ENCODE measurements around the gene BLOC1S4.
"Not testable (repeated sequence)": the region's sequence is repeated elsewhere in the genome, so short reads cannot be mapped to it uniquely, and the experiment has no call there.

Gene BLOC1S4

GRCh38 chr4:6733358-6734164 is 17.6 kb downstream of the BLOC1S4 start:
- in situ Hi-C loops (cut with MboI; ENCODE audit: low sequenced_read_pairs) = no loop called here

DNA sequence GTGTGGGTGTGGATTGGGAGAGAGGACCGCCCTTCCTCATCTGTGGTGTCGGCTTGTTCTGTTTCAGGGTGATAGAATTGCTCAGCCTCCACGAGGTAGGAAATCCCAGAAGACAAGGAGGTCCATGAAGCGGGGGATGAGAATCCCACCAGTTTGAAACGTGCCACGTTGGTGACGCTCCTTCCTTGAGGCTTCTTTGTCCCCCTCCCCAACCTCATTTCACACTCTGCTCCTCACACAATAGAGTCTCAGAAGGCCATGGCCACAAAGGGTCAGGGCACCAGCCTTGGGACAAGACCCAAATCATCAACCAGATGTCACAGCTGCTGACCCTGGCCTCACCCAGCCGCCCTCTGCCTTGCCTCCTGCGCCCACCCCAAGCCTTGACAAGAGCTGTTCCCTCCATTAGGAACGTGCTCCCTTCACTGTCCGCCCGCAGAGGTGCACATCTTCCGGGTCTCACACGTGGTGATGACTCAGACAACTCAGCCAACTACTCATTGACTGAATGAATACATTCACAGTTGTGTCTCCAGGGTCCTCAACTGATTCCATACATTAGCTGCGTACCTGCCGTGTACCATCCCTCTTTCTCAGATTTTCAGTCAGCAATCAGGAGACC is 18.3 kb downstream of the BLOC1S4 start:
- in situ Hi-C loops (cut with MboI; ENCODE audit: low sequenced_read_pairs) = no loop called here

DNA sequence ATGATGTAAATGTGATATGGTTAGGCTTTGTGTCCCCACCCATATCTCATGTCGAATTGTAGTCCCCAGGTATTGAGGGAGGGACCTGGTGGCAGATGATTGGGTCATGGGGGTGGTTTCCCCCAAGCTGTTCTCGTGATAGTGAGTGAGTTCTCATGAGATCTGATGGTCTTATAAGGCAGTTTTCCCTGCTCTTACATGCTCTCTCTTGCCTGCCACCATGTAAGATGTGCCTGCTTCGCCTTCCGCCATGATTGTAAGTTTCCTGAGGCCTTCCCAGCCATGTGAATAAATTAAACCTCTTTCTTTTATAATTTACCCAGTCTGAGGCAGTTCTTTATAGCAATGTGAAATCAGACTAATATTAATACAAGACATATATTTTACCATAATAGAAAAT is 23.9 kb downstream of the BLOC1S4 start:
- in situ Hi-C loops (cut with MboI; ENCODE audit: low sequenced_read_pairs) = no loop called here

DNA sequence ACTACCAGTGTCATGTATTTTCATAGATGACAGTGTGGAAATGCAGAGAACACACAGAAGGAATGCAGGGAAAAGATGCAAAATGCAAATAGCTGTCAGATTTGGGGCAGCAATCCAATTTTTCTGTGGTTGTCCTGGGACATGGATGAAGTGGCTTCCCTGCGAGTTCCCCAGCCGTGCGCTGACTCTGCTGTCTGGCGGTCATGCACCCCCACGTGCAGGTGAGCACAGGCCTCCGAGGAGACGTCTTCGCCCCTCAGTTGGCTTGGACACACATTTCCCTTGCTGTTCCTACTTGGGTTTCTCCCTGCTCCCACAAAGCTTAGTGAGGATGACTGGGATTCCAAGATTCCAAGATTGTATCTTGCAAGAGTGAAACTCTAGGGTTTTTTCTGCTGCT is 24.4 kb downstream of the BLOC1S4 start:
- in situ Hi-C loops (cut with MboI; ENCODE audit: low sequenced_read_pairs) = no loop called here

GRCh38 chr4:6742507-6742906 is 26.5 kb downstream of the BLOC1S4 start:
- in situ Hi-C loops (cut with MboI; ENCODE audit: low sequenced_read_pairs) = no loop called here

- in situ Hi-C loops (cut with MboI; ENCODE audit: low sequenced_read_pairs) = no loop called here
Measured at GRCh38 chr4:6742989-6743388, 27.0 kb downstream of the BLOC1S4 start.

- in situ Hi-C loops (cut with MboI; ENCODE audit: low sequenced_read_pairs) = no loop called here
Measured at GRCh38 chr4:6746721-6747293, 30.8 kb downstream of the BLOC1S4 start.

DNA sequence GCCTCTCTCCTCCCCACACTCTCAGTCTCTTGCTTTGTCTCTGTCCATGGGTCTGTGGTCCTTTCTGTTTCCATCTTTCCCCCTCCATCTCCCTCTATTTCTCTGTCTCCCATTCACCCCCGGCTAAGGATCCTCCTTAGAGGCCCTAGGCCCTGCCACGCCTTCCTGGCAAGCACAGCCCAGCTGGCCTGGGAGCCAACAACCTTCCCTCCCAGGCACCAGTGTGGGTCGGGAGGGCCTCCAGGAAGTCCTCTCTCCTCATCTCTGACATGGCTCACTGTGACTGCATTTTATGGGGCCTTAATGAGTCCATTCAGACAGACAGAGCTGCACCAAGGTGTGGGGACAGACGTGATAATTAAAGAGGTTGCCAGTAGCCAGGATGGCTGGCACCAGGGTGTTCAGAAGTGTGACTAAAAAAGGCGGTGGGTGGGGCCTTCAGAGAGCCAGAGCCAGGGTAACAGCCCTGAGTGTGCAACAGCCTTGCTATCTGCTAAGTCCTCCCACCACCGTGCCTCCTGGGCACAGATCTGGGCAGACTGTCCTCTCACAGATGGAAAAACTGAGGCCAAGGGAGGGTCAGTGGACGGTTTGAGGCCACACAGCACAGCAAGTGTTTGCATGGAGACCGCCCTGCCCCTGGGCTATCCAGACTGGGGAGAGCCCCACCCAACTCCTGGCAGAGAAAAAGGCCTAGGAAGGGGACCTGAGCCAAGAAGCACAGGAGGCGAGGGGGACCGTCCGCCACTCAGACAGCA is 31.5 kb downstream of the BLOC1S4 start:
- in situ Hi-C loops (cut with MboI; ENCODE audit: low sequenced_read_pairs) = no loop called here

GRCh38 chr4:6748286-6748685 is 32.3 kb downstream of the BLOC1S4 start:
- in situ Hi-C loops (cut with MboI; ENCODE audit: low sequenced_read_pairs) = no loop called here

DNA sequence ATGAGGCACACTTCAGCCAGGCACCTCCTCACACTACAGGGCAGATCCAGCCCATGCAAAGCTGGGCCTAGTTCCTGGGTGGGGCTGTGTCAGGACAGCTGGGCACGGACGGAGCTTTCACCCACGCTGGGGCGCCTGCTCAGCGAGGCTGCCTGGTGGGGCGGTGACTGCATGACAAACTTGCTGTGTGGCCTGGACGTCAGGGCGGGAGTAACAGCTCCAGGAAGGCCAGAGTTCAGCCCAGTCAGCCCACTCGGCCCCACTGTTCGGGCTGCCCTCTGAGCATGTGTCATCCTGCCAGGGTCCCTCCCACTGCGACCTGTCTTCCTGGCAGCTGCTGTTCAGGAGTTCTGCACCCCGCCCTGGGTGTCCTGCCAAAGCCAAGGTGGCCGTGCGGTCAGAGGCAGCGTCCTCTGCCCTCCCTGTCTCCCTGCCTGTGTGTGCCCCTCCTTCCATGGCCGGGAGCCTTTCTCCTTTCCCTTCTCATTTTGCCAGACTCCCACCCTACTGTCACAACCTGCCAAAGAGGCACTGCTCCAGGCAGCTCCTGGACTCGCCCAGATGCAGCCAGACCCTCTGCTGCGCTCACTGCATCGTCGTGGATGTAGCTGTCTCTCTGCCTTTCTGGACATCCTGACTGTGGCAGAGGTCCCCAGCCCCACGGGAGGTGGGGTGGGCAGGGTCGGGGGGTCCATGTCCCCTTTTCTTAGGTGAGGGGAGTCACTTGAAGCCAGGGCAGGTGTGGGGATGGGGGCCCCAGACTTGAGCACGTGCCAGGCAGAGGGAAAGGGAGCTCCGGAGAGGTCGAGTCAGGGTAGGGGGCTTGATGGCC is 33.6 kb downstream of the BLOC1S4 start:
- in situ Hi-C loops (cut with MboI; ENCODE audit: low sequenced_read_pairs) = no loop called here

DNA sequence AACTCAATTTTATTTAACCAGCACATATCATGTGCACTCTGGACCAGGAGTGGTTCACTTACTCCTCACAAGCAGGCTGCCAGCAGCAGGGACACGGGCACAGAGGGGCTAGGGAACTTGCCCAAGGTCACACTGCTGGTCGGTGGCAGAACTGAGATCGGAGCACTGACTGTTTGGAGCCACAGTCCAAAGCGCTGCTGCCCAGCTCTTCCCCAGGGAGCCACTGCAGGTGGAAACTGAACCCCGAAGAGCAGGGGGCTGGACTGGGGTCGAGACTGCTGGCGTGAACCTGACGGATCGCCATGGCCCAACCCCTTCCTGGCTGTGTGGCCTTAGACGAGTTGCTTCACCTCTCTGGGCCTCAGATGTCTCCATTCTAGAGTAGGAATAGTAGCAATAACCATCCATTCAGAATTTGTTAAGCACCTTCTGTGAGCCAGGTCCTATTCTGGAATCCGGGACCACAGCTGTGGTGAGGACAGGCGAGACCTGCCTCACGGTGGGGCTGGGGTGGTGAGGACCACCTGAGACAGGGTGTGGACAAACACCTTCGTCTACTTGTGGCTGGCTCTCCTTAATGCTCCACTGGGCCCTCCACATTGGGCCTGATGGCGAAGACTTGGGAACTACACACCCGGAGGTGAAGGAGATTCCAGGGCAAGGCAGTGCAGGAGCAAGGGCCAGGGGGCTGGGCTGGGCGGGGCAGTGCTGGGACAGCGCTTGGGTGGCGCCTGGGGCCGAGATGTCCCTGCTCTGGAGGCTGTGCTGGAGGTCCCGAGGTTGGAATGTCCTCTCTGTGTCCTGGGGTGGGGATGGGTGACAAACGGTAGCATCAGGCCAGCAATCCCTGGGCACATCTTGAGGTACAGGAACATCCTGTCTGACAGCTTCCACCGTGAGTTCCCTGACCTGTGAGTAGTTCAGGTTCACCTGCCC is 34.6 kb downstream of the BLOC1S4 start:
- in situ Hi-C loops (cut with MboI; ENCODE audit: low sequenced_read_pairs) = no loop called here

DNA sequence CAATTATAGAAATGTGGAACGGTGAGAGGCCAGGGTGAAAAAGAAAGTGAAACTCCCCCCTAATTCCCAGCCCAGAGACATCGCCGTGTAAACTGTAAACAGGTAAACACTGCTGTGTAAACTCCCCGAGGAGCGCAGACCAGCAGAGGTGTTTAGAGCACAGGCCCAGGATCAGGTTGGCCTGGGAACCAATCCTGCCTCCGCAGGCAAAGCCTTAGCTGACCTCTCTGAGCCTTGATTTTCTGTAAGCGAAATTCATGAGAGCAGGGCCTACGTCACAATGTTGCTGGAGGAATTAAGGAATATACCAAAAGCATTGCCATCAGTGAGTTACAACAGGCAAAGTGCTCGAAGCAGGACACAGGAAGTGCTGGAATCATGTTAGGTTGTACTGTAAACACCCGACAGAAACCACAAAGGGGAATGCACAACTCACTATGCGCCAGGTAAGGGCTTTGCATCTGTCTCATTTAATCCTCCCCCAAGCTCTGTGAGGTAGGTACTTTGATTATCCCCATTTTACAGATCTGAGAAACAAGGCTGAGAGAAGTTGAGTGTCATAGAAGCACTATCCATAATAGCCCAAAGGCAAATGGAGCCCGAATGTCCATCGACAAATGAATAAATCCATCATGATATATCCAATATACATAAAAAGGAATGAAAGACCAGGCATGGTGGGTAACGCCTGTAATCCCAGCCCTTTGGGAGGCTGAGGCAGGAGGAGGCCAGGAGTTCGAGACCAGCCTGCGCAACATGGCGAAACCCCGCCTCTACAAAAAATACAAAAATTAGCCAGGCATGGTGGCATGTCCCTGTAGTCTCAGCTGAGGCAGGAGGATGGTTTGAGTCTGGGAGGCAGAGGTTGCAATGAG is 35.9 kb downstream of the BLOC1S4 start:
- in situ Hi-C loops (cut with MboI; ENCODE audit: low sequenced_read_pairs) = no loop called here

GRCh38 chr4:6752486-6752829 is 36.5 kb downstream of the BLOC1S4 start:
- in situ Hi-C loops (cut with MboI; ENCODE audit: low sequenced_read_pairs) = no loop called here

- in situ Hi-C loops (cut with MboI; ENCODE audit: low sequenced_read_pairs) = no loop called here
Measured at GRCh38 chr4:6753103-6753560, 37.2 kb downstream of the BLOC1S4 start.

DNA sequence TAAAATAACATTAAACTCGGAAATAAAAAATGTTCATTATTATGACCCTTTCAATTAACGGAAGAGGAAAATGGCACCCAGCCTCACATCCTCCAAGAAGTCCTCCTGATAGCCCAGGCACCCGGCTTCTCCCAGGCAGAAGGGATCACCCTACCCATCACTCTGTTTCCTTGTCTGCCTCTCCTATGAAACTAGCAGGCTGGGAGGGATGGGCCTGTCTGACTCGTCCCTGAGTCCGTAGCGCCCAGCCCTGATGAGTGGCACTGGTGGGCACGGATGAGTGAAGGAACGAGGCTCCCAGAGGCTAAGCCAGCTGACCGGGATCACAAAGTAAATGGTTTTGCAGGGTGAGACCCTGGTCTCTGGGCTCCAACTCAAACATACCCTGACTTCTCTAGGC is 37.9 kb downstream of the BLOC1S4 start:
- in situ Hi-C loops (cut with MboI; ENCODE audit: low sequenced_read_pairs) = no loop called here

GRCh38 chr4:6754481-6755087 is 38.6 kb downstream of the BLOC1S4 start:
- in situ Hi-C loops (cut with MboI; ENCODE audit: low sequenced_read_pairs) = no loop called here

GRCh38 chr4:6755088-6755753 is 39.2 kb downstream of the BLOC1S4 start:
- in situ Hi-C loops (cut with MboI; ENCODE audit: low sequenced_read_pairs) = no loop called here

GRCh38 chr4:6756345-6756744 is 40.4 kb downstream of the BLOC1S4 start:
- in situ Hi-C loops (cut with MboI; ENCODE audit: low sequenced_read_pairs) = not testable (repeated sequence)
